K562 (cell line): ENCODE data around the gene WTAP. TPM values are rescaled to one million over a fixed set of nuclear protein-coding genes. Genes with fewer than 3 reads are reported as not detected.

ENCODE experiments used
- FOXM1 ChIP-seq, 2 experiments: fragments of 450-650 bp in 1 of 2; sonication (generic) in 1 of 2; formaldehyde crosslinking in 1 of 2; IDR thresholded peaks; 2 replicates each; pipeline versions ENCODE4 v1.6.1 to v1.9.0; 2017 to 2022; ENCODE audit warnings: low read depth in 2 of 2, mild to moderate bottlenecking in 2 of 2, missing genetic modification reagents in 1 of 2, moderate library complexity in 1 of 2
- KAT7 ChIP-seq: sonication (generic); formaldehyde crosslinking; IDR thresholded peaks from 2 replicates; pipeline ENCODE4 v1.8.0; 2022; ENCODE audit warnings: missing genetic modification reagents, mild to moderate bottlenecking, borderline replicate concordance
- ZNF444 ChIP-seq: fragments of 250-450 bp; sonication (Bioruptor Pico); IDR thresholded peaks from 2 replicates; pipeline ENCODE4 v1.4.0; 2020; ENCODE audit warnings: mild to moderate bottlenecking, moderate library complexity
- polyA plus RNA-seq, 8 experiments: library from polyadenylated mRNA; depleted of rRNA in 4 of 8; stranded (reverse) in 5 of 8; unstranded in 3 of 8; fragments of >200 nt; fragmentation: Nextera tagmentation in 2 of 8; fragmentation: Illumina TruSeq in 1 of 8; extraction: Ambion mirVana in 2 of 8; extraction: Trizol in 1 of 8; gene quantifications; 2 replicates each; pipeline versions ENCODE4 v1.2.1 to v1.2.3, GENCODE V29; 2011 to 2014; ENCODE audit warnings: inconsistent platforms in 1 of 8, missing spikeins in 1 of 8
- total RNA-seq, 7 experiments: library from RNA; depleted of rRNA in 6 of 7; stranded (reverse); fragments of >200 nt in 6 of 7; fragmentation: Illumina TruSeq in 2 of 7; extraction: Trizol in 2 of 7; gene quantifications; 2 replicates each; pipeline versions ENCODE4 v1.2.1 to v1.2.3, GENCODE V29; 2011 to 2021; ENCODE audit warnings: low replicate concordance in 1 of 7
- TF ChIP-seq, protein P1 (sequence below): fragments of 250-450 bp; sonication (Bioruptor Pico); IDR thresholded peaks from 2 replicates; pipeline ENCODE4 v1.4.0; 2020
- TF ChIP-seq, protein P2 (sequence below), 2 experiments: fragments of 450-650 bp; formaldehyde crosslinking in 1 of 2; IDR thresholded peaks; 2 replicates each; pipeline versions ENCODE4 v1.4.0 to v1.6.1; 2014 to 2020; ENCODE audit warnings: mild to moderate bottlenecking in 2 of 2, borderline replicate concordance in 1 of 2, low read depth in 1 of 2
- TF ChIP-seq, protein P3 (sequence below): fragments of 450-650 bp; IDR thresholded peaks from 2 replicates; pipeline ENCODE4 v1.6.1; 2018; ENCODE audit warnings: mild to moderate bottlenecking, low read depth; ENCODE audit not compliant: partially characterized antibody

WTAP gene
- total and polyA plus RNA-seq, 9 of the 15 experiments (the other 6 are each of a cell fraction or from before 2014, with no cell fraction given), result 52.4 to 156 (median 110) TPM

DNA sequence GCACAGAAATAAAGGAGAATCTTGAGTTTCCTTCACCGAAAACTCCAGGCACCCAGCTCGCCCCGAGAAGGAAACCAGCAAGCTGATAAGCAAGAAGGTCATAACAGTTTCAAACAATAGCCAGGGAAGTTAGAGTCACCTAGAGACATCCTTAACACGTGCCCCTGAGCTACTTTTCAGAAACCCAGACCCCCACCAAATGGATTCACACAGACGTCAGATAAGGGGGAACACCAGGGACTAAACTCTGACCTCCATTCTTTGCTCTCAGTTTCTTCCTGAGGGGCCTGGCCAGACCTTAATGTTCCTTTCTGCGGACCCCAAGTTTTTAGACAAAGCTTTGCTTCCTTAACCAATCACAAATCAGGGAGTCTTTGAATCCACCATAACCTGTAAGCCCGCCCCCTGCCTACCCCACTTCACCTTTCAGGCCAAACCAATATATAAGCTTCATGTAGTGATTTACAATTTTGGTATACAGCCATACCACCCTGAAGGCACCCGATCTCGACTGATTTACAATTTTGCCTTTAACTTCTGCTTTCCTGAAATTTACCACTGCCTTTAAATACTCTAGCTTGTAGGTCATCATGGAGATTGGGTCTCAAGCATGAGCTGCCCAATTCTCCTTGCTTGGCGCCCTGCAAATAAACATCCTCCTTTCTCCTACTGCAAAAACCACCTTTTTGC lies 46.0 kb upstream of the WTAP start (continued):
- TF ChIP-seq, protein P1, sequence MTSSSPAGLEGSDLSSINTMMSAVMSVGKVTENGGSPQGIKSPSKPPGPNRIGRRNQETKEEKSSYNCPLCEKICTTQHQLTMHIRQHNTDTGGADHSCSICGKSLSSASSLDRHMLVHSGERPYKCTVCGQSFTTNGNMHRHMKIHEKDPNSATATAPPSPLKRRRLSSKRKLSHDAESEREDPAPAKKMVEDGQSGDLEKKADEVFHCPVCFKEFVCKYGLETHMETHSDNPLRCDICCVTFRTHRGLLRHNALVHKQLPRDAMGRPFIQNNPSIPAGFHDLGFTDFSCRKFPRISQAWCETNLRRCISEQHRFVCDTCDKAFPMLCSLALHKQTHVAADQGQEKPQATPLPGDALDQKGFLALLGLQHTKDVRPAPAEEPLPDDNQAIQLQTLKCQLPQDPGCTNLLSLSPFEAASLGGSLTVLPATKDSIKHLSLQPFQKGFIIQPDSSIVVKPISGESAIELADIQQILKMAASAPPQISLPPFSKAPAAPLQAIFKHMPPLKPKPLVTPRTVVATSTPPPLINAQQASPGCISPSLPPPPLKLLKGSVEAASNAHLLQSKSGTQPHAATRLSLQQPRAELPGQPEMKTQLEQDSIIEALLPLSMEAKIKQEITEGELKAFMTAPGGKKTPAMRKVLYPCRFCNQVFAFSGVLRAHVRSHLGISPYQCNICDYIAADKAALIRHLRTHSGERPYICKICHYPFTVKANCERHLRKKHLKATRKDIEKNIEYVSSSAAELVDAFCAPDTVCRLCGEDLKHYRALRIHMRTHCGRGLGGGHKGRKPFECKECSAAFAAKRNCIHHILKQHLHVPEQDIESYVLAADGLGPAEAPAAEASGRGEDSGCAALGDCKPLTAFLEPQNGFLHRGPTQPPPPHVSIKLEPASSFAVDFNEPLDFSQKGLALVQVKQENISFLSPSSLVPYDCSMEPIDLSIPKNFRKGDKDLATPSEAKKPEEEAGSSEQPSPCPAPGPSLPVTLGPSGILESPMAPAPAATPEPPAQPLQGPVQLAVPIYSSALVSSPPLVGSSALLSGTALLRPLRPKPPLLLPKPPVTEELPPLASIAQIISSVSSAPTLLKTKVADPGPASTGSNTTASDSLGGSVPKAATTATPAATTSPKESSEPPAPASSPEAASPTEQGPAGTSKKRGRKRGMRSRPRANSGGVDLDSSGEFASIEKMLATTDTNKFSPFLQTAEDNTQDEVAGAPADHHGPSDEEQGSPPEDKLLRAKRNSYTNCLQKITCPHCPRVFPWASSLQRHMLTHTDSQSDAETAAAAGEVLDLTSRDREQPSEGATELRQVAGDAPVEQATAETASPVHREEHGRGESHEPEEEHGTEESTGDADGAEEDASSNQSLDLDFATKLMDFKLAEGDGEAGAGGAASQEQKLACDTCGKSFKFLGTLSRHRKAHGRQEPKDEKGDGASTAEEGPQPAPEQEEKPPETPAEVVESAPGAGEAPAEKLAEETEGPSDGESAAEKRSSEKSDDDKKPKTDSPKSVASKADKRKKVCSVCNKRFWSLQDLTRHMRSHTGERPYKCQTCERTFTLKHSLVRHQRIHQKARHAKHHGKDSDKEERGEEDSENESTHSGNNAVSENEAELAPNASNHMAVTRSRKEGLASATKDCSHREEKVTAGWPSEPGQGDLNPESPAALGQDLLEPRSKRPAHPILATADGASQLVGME, result no peak
- TF ChIP-seq ZNF444 (CRISPR knock-in tag) (no peak), FOXM1 (IDR thresholded peaks at IDR 0.05; ENCODE audit: low read depth) (no peak), FOXM1 (CRISPR knock-in tag; IDR thresholded peaks at IDR 0.05; ENCODE audit: low read depth) (no peak), KAT7 (CRISPR knock-in tag) (no peak)
- TF ChIP-seq, protein P2, sequence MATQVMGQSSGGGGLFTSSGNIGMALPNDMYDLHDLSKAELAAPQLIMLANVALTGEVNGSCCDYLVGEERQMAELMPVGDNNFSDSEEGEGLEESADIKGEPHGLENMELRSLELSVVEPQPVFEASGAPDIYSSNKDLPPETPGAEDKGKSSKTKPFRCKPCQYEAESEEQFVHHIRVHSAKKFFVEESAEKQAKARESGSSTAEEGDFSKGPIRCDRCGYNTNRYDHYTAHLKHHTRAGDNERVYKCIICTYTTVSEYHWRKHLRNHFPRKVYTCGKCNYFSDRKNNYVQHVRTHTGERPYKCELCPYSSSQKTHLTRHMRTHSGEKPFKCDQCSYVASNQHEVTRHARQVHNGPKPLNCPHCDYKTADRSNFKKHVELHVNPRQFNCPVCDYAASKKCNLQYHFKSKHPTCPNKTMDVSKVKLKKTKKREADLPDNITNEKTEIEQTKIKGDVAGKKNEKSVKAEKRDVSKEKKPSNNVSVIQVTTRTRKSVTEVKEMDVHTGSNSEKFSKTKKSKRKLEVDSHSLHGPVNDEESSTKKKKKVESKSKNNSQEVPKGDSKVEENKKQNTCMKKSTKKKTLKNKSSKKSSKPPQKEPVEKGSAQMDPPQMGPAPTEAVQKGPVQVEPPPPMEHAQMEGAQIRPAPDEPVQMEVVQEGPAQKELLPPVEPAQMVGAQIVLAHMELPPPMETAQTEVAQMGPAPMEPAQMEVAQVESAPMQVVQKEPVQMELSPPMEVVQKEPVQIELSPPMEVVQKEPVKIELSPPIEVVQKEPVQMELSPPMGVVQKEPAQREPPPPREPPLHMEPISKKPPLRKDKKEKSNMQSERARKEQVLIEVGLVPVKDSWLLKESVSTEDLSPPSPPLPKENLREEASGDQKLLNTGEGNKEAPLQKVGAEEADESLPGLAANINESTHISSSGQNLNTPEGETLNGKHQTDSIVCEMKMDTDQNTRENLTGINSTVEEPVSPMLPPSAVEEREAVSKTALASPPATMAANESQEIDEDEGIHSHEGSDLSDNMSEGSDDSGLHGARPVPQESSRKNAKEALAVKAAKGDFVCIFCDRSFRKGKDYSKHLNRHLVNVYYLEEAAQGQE (IDR thresholded peaks at IDR 0.05; ENCODE audit: borderline replicate concordance), result no peak
- TF ChIP-seq, protein P2 (CRISPR knock-in tag; IDR thresholded peaks at IDR 0.05; ENCODE audit: low read depth), result no peak
- TF ChIP-seq, protein P3, sequence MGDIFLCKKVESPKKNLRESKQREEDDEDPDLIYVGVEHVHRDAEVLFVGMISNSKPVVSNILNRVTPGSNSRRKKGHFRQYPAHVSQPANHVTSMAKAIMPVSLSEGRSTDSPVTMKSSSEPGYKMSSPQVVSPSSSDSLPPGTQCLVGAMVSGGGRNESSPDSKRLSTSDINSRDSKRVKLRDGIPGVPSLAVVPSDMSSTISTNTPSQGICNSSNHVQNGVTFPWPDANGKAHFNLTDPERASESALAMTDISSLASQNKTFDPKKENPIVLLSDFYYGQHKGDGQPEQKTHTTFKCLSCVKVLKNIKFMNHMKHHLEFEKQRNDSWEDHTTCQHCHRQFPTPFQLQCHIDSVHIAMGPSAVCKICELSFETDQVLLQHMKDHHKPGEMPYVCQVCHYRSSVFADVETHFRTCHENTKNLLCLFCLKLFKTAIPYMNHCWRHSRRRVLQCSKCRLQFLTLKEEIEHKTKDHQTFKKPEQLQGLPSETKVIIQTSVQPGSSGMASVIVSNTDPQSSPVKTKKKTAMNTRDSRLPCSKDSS, result no peak
- TF ChIP-seq, all 486 proteins: peak for 0
